HCT116 (cell line): ENCODE measurements around the gene IL17D. TPM values are rescaled to one million over a fixed set of nuclear protein-coding genes. Genes with fewer than 3 reads are reported as not detected.

Source experiments
- ATAC-seq: fragments of 200-7000 bp; cut with Tn5 transposase; 2 replicates; pipeline ENCODE4 v1.9.1; 2020; ENCODE audit warnings: mild to moderate bottlenecking, moderate library complexity
- BruUV-seq: library from RNA; stranded (reverse); fragments of 400-500 nt; replicated peaks from 2 replicates; lab custom pipeline; 2021; lab: Mats Ljungman, UMichigan
- CTCF ChIA-PET: fragments of 300-600 bp; sonication (Branson Sonifier 250); formaldehyde crosslinking; loops from one replicate; lab custom pipeline; 2021; ENCODE audit warnings: antibody characterized with exemption; lab: Charles Lee
- POLR2A ChIA-PET: fragments of 300-600, 350-600 bp; sonication (Branson Sonifier 250); formaldehyde crosslinking; loops from one replicate; lab custom pipeline; 2021; ENCODE audit warnings: antibody characterized with exemption; lab: Charles Lee
- RAD21 ChIA-PET, 2 experiments: fragments of 300-600 bp; sonication (Branson Sonifier 250); formaldehyde crosslinking; loops; one replicate each; lab custom pipeline; 2023; ENCODE audit warnings: low total read pairs in 2 of 2; ENCODE audit not compliant: uncharacterized antibody in 2 of 2, unreplicated experiment in 2 of 2, low non-redundant PET in 1 of 2; lab: Charles Lee
- DNase-seq: peaks from one replicate; pipeline ENCODE4 v3.0.0-alpha.2; 2010; ENCODE audit warnings: low read depth, low spot score
- H2AFZ ChIP-seq: fragments of 200-600 bp; shearing (Covaris generic), sonication (generic); 2 replicates; pipeline ENCODE4 v1.6.1; 2017; ENCODE audit warnings: low read depth, mixed run types, mixed read lengths, antibody characterized with exemption, low read length; ENCODE audit not compliant: poor library complexity, severe bottlenecking
- H3K27ac ChIP-seq: 2 replicates; pipeline ENCODE4 v1.5.1; 2012; ENCODE audit warnings: low read depth, low read length
- H3K27me3 ChIP-seq: fragments of 200-600 bp; sonication (generic); 2 replicates; pipeline ENCODE4 v1.6.1; 2016; ENCODE audit warnings: mixed run types, low read length, mixed read lengths; ENCODE audit not compliant: insufficient read depth
- H3K36me3 ChIP-seq, 2 experiments: fragments of 200-500 bp in 1 of 2; fragments of 200-600 bp in 1 of 2; sonication (Bioruptor generic) in 1 of 2; sonication (generic) in 1 of 2; 2 replicates each; pipeline versions ENCODE4 v1.5.1 to v1.6.1; 2014 to 2016; ENCODE audit warnings: low read length in 2 of 2, inconsistent platforms in 1 of 2, mixed read lengths in 1 of 2, mixed run types in 1 of 2; ENCODE audit not compliant: insufficient read depth in 2 of 2, control insufficient read depth in 1 of 2
- H3K4me1 ChIP-seq, 2 experiments: fragments of 200-600 bp in 1 of 2; sonication (generic) in 1 of 2; 2 replicates each; pipeline versions ENCODE4 v1.5.1 to v1.6.1; 2012 to 2017; ENCODE audit warnings: low read length in 2 of 2, inconsistent platforms in 1 of 2, mild to moderate bottlenecking in 1 of 2, mixed read lengths in 1 of 2, mixed run types in 1 of 2, moderate library complexity in 1 of 2; ENCODE audit not compliant: insufficient read depth in 2 of 2, control insufficient read depth in 1 of 2
- H3K4me2 ChIP-seq: fragments of 200-600 bp; sonication (generic); 2 replicates; pipeline ENCODE4 v1.6.1; 2017; ENCODE audit warnings: mixed run types, low read length, mixed read lengths
- H3K4me3 ChIP-seq, 2 experiments: fragments of 200-600 bp in 1 of 2; sonication (generic) in 1 of 2; replicated peaks in 1 of 2; 2 replicates each; pipeline ENCODE4 v1.5.1; 2011 to 2016; ENCODE audit warnings: low read length in 2 of 2, control low read depth in 1 of 2, low read depth in 1 of 2, mild to moderate bottlenecking in 1 of 2, mixed read lengths in 1 of 2, mixed run types in 1 of 2
- H3K79me2 ChIP-seq: fragments of 200-600 bp; sonication (generic); 2 replicates; pipeline ENCODE4 v1.6.1; 2017; ENCODE audit warnings: mild to moderate bottlenecking, mixed run types, low read length, moderate library complexity, mixed read lengths; ENCODE audit not compliant: insufficient read depth
- H3K9ac ChIP-seq: fragments of 200-600 bp; sonication (generic); 2 replicates; pipeline ENCODE4 v1.6.1; 2016; ENCODE audit warnings: low read length, mixed read lengths
- H3K9me2 ChIP-seq: fragments of 200-600 bp; sonication (generic), shearing (Covaris generic); 2 replicates; pipeline ENCODE4 v1.6.1; 2017; ENCODE audit warnings: mixed run types, mild to moderate bottlenecking, moderate library complexity; ENCODE audit not compliant: insufficient read depth
- H3K9me3 ChIP-seq, 2 experiments: fragments of 200-500 bp in 1 of 2; fragments of 200-600 bp in 1 of 2; sonication (Bioruptor generic) in 1 of 2; sonication (generic) in 1 of 2; 2 replicates each; pipeline ENCODE4 v1.6.1; 2014 to 2017; ENCODE audit warnings: low read length in 2 of 2, mixed read lengths in 2 of 2, inconsistent platforms in 1 of 2, low read depth in 1 of 2, mild to moderate bottlenecking in 1 of 2, mixed run types in 1 of 2, moderate library complexity in 1 of 2; ENCODE audit not compliant: control insufficient read depth in 1 of 2, insufficient read depth in 1 of 2
- H4K20me1 ChIP-seq: fragments of 200-600 bp; sonication (generic), shearing (Covaris generic); 2 replicates; pipeline ENCODE4 v1.6.1; 2017; ENCODE audit warnings: mixed run types, mild to moderate bottlenecking, moderate library complexity; ENCODE audit not compliant: insufficient read depth
- EGR1 ChIP-seq: IDR thresholded peaks from 2 replicates; pipeline ENCODE4 v1.6.1; 2012; ENCODE audit warnings: low read depth
- ELF1 ChIP-seq: IDR thresholded peaks from 2 replicates; pipeline ENCODE4 v1.6.1; 2012; ENCODE audit warnings: low read depth, borderline replicate concordance
- EZH2 ChIP-seq: fragments of 200-600 bp; sonication (generic); IDR thresholded peaks from 2 replicates; pipeline ENCODE4 v1.6.1; 2017; ENCODE audit warnings: antibody characterized with exemption, mixed run types
- EZH2phosphoT487 ChIP-seq: fragments of 200-600 bp; IDR thresholded peaks from 2 replicates; pipeline ENCODE4 v1.6.1; 2018; ENCODE audit warnings: antibody characterized with exemption, borderline replicate concordance
- JUND ChIP-seq: IDR thresholded peaks from 2 replicates; pipeline ENCODE4 v1.6.1; 2012
- POLR2A ChIP-seq: IDR thresholded peaks from 2 replicates; pipeline ENCODE4 v1.7.0; 2011; ENCODE audit warnings: borderline replicate concordance; ENCODE audit not compliant: insufficient read depth, insufficient read length; ENCODE audit errors: extremely low read depth
- POLR2AphosphoS5 ChIP-seq: IDR thresholded peaks from 2 replicates; pipeline ENCODE4 v1.6.1; 2011; ENCODE audit warnings: mild to moderate bottlenecking, low read depth, low read length, moderate library complexity
- SRF ChIP-seq: IDR thresholded peaks from 2 replicates; pipeline ENCODE4 v1.6.1; 2012; ENCODE audit warnings: low read depth
- TCF7L2 ChIP-seq: IDR thresholded peaks from 2 replicates; pipeline ENCODE4 v1.7.0; 2011; ENCODE audit warnings: borderline replicate concordance, inconsistent platforms; ENCODE audit not compliant: insufficient read depth, insufficient read length; ENCODE audit errors: extremely low read depth
- YY1 ChIP-seq: IDR thresholded peaks from 2 replicates; pipeline ENCODE4 v1.6.1; 2011; ENCODE audit warnings: low read length, low read depth, moderate library complexity, mild to moderate bottlenecking; ENCODE audit not compliant: insufficient replicate concordance; ENCODE audit errors: extremely low read depth
- ZFX ChIP-seq: fragments of 450-650 bp; IDR thresholded peaks from 2 replicates; pipeline ENCODE4 v1.6.1; 2017
- intact Hi-C: fragments of 100-400 bp; cut with micrococcal nuclease; formaldehyde crosslinking; loops from 2 replicates; pipeline ENCODE4 v1.10.0; 2022
- total RNA-seq: library from RNA; stranded (reverse); gene quantifications from one replicate; pipeline ENCODE4 v1.2.1, GENCODE V29; 2021; ENCODE audit not compliant: unreplicated experiment
- TF ChIP-seq, protein P1 (sequence below): IDR thresholded peaks from 2 replicates; pipeline ENCODE4 v1.6.1; 2011; ENCODE audit warnings: mild to moderate bottlenecking, low read length, moderate library complexity; ENCODE audit not compliant: insufficient replicate concordance; ENCODE audit errors: extremely low read depth
- TF ChIP-seq, protein P2 (sequence below): IDR thresholded peaks from 2 replicates; pipeline ENCODE4 v1.6.1; 2012; ENCODE audit warnings: low read depth
- TF ChIP-seq, protein P3 (sequence below): IDR thresholded peaks from 2 replicates; pipeline ENCODE4 v1.6.1; 2012
- TF ChIP-seq, protein P4 (sequence below), 3 experiments: fragments of 200-600 bp in 1 of 3; sonication (generic) in 1 of 3; IDR thresholded peaks in 2 of 3; conservative IDR thresholded peaks in 1 of 3; 2 replicates each; pipeline ENCODE4 v1.5.1; 2012 to 2017; ENCODE audit warnings: low read depth in 2 of 3, low read length in 2 of 3, antibody characterized with exemption in 1 of 3, borderline replicate concordance in 1 of 3, control low read depth in 1 of 3, mild to moderate bottlenecking in 1 of 3, mixed read lengths in 1 of 3, mixed run types in 1 of 3, moderate library complexity in 1 of 3; ENCODE audit not compliant: insufficient read depth in 1 of 3
- TF ChIP-seq, protein P5 (sequence below): IDR thresholded peaks from 2 replicates; pipeline ENCODE4 v1.6.1; 2012

IL17D gene
- total RNA-seq, 1 experiment from 2014 or later = 0.25 TPM

DNA sequence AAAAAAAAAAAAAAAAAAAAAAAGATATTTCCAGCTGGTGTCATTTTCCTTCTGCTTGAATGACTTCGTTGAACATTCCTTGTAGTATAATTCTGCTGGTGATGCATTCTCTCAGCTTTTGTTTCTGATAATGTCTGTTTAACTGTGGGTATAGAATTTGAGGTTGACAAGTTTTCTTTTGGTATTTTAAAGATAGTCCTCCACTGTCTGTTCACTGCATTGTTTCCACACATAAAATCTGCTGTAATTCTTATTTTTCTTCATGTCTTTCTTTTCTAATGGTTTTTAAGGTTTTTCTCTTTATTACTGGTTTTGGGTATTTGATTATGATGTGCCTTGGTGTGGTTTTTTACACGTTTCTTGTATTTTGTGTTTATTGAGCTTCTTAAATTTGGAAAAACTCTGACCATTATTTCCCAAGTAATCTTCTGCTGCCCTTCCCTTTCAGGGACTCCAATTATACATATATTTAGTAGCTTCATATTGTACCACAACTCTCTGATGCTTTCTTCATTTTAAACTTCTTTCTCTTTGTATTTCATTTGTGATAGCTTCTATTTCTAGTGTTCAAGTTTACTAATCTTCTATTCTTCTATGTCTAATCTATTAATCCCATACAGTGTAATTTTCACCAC, 63.9 kb downstream of the IL17D start:
- peaks cover 15% of the 10 kb centered on the region for H3K79me2 ChIP-seq
- H3K27ac ChIP-seq = no peak overlapping the region
- 0 out of 4 replicates have a peak, but pooled peaks cover 0 to 4% of the 10 kb centered on the region in 2 experiments for H3K36me3 ChIP-seq
- H2AFZ ChIP-seq = no peak overlapping the region
- no peak for DNase-seq
- 0 out of 4 replicates have a peak, but pooled peaks cover 0 to 4% of the 10 kb centered on the region in 2 experiments for H3K9me3 ChIP-seq
- intact Hi-C loops = no loop called here
- H3K9me2 ChIP-seq = no peaks in the 10 kb centered on the region
- H3K4me2 ChIP-seq = no peak overlapping the region
- ATAC-seq = no peak
- H4K20me1 ChIP-seq = no peaks in the 10 kb centered on the region
- no peaks in the 10 kb centered on the region for H3K27me3 ChIP-seq
- no peak overlapping the region for H3K9ac ChIP-seq
- ChIA-PET POLR2A (interaction anchor here (0.6 kb wide), 1 partner anchor 60 kb away, joined by 3 read pairs; no protein-coding TSS in a partner anchor), RAD21 (interaction anchor here in 1 of 2 experiments (0.6 kb wide), 1 partner anchor 171 kb away, joined by 3 read pairs; no protein-coding TSS in a partner anchor), CTCF (no interaction called here)
- H3K4me1 ChIP-seq = peaks cover 3 to 4% of the 10 kb centered on the region in 2 experiments; a peak in 2 of 4 replicates
- no TSS peak for BruUV-seq
- H3K4me3 ChIP-seq = no peak overlapping the region
- TF ChIP-seq, protein P1, sequence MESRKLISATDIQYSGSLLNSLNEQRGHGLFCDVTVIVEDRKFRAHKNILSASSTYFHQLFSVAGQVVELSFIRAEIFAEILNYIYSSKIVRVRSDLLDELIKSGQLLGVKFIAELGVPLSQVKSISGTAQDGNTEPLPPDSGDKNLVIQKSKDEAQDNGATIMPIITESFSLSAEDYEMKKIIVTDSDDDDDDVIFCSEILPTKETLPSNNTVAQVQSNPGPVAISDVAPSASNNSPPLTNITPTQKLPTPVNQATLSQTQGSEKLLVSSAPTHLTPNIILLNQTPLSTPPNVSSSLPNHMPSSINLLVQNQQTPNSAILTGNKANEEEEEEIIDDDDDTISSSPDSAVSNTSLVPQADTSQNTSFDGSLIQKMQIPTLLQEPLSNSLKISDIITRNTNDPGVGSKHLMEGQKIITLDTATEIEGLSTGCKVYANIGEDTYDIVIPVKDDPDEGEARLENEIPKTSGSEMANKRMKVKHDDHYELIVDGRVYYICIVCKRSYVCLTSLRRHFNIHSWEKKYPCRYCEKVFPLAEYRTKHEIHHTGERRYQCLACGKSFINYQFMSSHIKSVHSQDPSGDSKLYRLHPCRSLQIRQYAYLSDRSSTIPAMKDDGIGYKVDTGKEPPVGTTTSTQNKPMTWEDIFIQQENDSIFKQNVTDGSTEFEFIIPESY = no peak
- no peak for TF ChIP-seq SRF
- no peak for TF ChIP-seq EZH2phosphoT487
- no peak for TF ChIP-seq EZH2
- no peak for TF ChIP-seq POLR2A
- TF ChIP-seq YY1 = no peak
- no peak for TF ChIP-seq ZFX
- no peak for TF ChIP-seq POLR2AphosphoS5
- TF ChIP-seq, protein P2, sequence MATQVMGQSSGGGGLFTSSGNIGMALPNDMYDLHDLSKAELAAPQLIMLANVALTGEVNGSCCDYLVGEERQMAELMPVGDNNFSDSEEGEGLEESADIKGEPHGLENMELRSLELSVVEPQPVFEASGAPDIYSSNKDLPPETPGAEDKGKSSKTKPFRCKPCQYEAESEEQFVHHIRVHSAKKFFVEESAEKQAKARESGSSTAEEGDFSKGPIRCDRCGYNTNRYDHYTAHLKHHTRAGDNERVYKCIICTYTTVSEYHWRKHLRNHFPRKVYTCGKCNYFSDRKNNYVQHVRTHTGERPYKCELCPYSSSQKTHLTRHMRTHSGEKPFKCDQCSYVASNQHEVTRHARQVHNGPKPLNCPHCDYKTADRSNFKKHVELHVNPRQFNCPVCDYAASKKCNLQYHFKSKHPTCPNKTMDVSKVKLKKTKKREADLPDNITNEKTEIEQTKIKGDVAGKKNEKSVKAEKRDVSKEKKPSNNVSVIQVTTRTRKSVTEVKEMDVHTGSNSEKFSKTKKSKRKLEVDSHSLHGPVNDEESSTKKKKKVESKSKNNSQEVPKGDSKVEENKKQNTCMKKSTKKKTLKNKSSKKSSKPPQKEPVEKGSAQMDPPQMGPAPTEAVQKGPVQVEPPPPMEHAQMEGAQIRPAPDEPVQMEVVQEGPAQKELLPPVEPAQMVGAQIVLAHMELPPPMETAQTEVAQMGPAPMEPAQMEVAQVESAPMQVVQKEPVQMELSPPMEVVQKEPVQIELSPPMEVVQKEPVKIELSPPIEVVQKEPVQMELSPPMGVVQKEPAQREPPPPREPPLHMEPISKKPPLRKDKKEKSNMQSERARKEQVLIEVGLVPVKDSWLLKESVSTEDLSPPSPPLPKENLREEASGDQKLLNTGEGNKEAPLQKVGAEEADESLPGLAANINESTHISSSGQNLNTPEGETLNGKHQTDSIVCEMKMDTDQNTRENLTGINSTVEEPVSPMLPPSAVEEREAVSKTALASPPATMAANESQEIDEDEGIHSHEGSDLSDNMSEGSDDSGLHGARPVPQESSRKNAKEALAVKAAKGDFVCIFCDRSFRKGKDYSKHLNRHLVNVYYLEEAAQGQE = no peak
- no peak for TF ChIP-seq ELF1
- TF ChIP-seq, protein P3, sequence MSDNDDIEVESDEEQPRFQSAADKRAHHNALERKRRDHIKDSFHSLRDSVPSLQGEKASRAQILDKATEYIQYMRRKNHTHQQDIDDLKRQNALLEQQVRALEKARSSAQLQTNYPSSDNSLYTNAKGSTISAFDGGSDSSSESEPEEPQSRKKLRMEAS = no peak
- TF ChIP-seq EGR1 = no peak
- TF ChIP-seq, protein P4, sequence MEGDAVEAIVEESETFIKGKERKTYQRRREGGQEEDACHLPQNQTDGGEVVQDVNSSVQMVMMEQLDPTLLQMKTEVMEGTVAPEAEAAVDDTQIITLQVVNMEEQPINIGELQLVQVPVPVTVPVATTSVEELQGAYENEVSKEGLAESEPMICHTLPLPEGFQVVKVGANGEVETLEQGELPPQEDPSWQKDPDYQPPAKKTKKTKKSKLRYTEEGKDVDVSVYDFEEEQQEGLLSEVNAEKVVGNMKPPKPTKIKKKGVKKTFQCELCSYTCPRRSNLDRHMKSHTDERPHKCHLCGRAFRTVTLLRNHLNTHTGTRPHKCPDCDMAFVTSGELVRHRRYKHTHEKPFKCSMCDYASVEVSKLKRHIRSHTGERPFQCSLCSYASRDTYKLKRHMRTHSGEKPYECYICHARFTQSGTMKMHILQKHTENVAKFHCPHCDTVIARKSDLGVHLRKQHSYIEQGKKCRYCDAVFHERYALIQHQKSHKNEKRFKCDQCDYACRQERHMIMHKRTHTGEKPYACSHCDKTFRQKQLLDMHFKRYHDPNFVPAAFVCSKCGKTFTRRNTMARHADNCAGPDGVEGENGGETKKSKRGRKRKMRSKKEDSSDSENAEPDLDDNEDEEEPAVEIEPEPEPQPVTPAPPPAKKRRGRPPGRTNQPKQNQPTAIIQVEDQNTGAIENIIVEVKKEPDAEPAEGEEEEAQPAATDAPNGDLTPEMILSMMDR (IDR thresholded peaks at IDR 0.05 in 2 of 3, conservative IDR thresholded peaks at IDR 0.05 in 1 of 3; ENCODE audit: borderline replicate concordance in 1 of 3, insufficient read depth in 1 of 3, low read depth in 2 of 3, low read length in 2 of 3) = no peak
- TF ChIP-seq, protein P5, sequence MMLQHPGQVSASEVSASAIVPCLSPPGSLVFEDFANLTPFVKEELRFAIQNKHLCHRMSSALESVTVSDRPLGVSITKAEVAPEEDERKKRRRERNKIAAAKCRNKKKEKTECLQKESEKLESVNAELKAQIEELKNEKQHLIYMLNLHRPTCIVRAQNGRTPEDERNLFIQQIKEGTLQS = no peak
- TF ChIP-seq JUND = no peak
- TF ChIP-seq TCF7L2 = no peak
